Stomach (tissue), 4 donors: ENCODE measurements around the gene HELZ2.

Experiments used
- POLR2A ChIP-seq, 4 donors: fragments of 450-650 bp; IDR thresholded peaks; one replicate each; pipeline ENCODE4 v1.6.1; 2016; ENCODE audit warnings: antibody characterized with exemption in 4 of 4, control low read depth in 2 of 4, mild to moderate bottlenecking in 1 of 4, moderate library complexity in 1 of 4
- TF ChIP-seq, protein P1 (sequence below), 7 experiments: fragments of 450-650 bp in 4 of 7; fragments of 200-600 bp in 3 of 7; sonication (generic) in 3 of 7; IDR thresholded peaks; one replicate each; pipeline ENCODE4 v1.5.1; 2016 to 2019; ENCODE audit warnings: antibody characterized with exemption in 7 of 7, control low read depth in 2 of 7, mild to moderate bottlenecking in 1 of 7

DNA sequence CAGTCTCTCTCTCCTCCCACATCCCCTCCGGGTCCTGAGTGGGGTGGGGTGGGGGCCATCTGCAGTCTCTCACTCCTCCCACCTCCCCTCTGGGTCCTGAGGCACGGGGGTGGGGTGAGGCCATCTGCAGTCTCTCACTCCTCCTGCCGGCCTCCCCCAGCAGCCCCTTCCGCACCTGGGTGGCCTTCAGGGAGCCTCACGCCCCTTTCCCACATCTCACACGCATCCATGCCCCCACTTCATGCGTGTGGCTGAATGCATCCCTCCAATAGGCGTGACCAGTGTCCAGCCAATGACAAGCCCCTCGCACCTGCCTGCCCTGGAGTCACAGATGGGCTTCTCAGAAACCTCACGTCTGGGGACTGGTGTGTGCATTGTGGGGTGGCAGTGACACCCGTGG is 25.5 kb downstream of the HELZ2 start:
- TF ChIP-seq POLR2A (IDR thresholded peaks at IDR 0.05): no peak
- TF ChIP-seq, protein P1, sequence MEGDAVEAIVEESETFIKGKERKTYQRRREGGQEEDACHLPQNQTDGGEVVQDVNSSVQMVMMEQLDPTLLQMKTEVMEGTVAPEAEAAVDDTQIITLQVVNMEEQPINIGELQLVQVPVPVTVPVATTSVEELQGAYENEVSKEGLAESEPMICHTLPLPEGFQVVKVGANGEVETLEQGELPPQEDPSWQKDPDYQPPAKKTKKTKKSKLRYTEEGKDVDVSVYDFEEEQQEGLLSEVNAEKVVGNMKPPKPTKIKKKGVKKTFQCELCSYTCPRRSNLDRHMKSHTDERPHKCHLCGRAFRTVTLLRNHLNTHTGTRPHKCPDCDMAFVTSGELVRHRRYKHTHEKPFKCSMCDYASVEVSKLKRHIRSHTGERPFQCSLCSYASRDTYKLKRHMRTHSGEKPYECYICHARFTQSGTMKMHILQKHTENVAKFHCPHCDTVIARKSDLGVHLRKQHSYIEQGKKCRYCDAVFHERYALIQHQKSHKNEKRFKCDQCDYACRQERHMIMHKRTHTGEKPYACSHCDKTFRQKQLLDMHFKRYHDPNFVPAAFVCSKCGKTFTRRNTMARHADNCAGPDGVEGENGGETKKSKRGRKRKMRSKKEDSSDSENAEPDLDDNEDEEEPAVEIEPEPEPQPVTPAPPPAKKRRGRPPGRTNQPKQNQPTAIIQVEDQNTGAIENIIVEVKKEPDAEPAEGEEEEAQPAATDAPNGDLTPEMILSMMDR (IDR thresholded peaks at IDR 0.05): no peak
